Mesangial cell (primary cell): ENCODE results near the gene DUSP21. TPM values are rescaled to one million over a fixed set of nuclear protein-coding genes. Genes with fewer than 3 reads are reported as not detected.

Experiments
- total RNA-seq: library from RNA; depleted of rRNA; stranded (reverse); fragments of >200 nt; gene quantifications from 2 replicates; pipeline ENCODE4 v1.2.3, GENCODE V29; 2015

The DUSP21 gene
- not detected in 2 replicates for total RNA-seq

GRCh38 chrX:44843753-44844152 is at the start of gene DUSP21:
Gene DUSP21 (plus strand): TSS chrX:44844021. CDS start chrX:44844133, 112 bp downstream.

GRCh38 chrX:44872821-44873414 is 29.1 kb downstream of the DUSP21 start, which contains the start of gene KDM6A:
Gene KDM6A (plus strand): TSS chrX:44873188. CDS start chrX:44873552, 364 bp downstream.

Other genes with a start within 250 kb of the DUSP21 start
- 16.4 and 19.2 TPM in 2 replicates for gene KDM6A, start 29.2 kb downstream of the DUSP21 start, total RNA-seq